GM23248 (cell line): ENCODE data around the gene PIK3C2B. TPM values are rescaled to one million over a fixed set of nuclear protein-coding genes. Genes with fewer than 3 reads are reported as not detected.
A peak's percentile ranks its signal among the peaks of the same experiment; 100 is the strongest.

ENCODE experiments used
- DNase-seq: peaks from one replicate; pipeline ENCODE4 v3.0.0-alpha.2; 2015
- H2AFZ ChIP-seq: fragments of 200-600 bp; sonication (generic); 2 replicates; pipeline ENCODE4 v1.6.1; 2016; ENCODE audit warnings: antibody characterized with exemption
- H3F3A ChIP-seq: fragments of 200-600 bp; sonication (generic); 2 replicates; pipeline ENCODE4 v1.6.1; 2016; ENCODE audit warnings: mild to moderate bottlenecking, antibody characterized with exemption, mixed run types; ENCODE audit not compliant: insufficient read depth
- H3K27ac ChIP-seq: fragments of 200-600 bp; sonication (generic); 2 replicates; pipeline ENCODE4 v1.5.1; 2016; ENCODE audit warnings: mild to moderate bottlenecking
- H3K27me3 ChIP-seq: fragments of 200-600 bp; sonication (generic); replicated peaks from 2 replicates; pipeline ENCODE4 v1.6.1; 2016; ENCODE audit warnings: mild to moderate bottlenecking; ENCODE audit not compliant: insufficient read depth
- H3K36me3 ChIP-seq: fragments of 200-600 bp; sonication (generic); 2 replicates; pipeline ENCODE4 v1.6.1; 2016; ENCODE audit warnings: low read depth, mild to moderate bottlenecking
- H3K4me1 ChIP-seq: fragments of 200-600 bp; sonication (generic); 2 replicates; pipeline ENCODE4 v1.6.1; 2016; ENCODE audit warnings: mild to moderate bottlenecking; ENCODE audit not compliant: insufficient read depth
- H3K4me2 ChIP-seq: fragments of 200-600 bp; sonication (generic); one replicate; pipeline ENCODE4 v1.6.1; 2016; ENCODE audit warnings: mild to moderate bottlenecking; ENCODE audit not compliant: unreplicated experiment
- H3K4me3 ChIP-seq: fragments of 200-600 bp; sonication (generic); 2 replicates; pipeline ENCODE4 v1.5.1; 2016; ENCODE audit warnings: mild to moderate bottlenecking
- H3K79me2 ChIP-seq: fragments of 200-600 bp; sonication (generic); 2 replicates; pipeline ENCODE4 v1.6.1; 2016; ENCODE audit warnings: mild to moderate bottlenecking; ENCODE audit not compliant: insufficient read depth
- H3K9ac ChIP-seq: fragments of 200-600 bp; sonication (generic); 2 replicates; pipeline ENCODE4 v1.6.1; 2016; ENCODE audit warnings: mild to moderate bottlenecking
- H3K9me2 ChIP-seq: fragments of 200-600 bp; sonication (generic); 2 replicates; pipeline ENCODE4 v1.6.1; 2016; ENCODE audit warnings: mixed run types, mild to moderate bottlenecking, moderate library complexity; ENCODE audit not compliant: insufficient read depth
- H3K9me3 ChIP-seq: fragments of 200-600 bp; sonication (generic); one replicate; pipeline ENCODE4 v1.6.1; 2017; ENCODE audit warnings: low read depth
- H4K20me1 ChIP-seq: fragments of 200-600 bp; sonication (generic); 2 replicates; pipeline ENCODE4 v1.6.0; 2016; ENCODE audit not compliant: insufficient read depth
- EZH2 ChIP-seq: fragments of 200-600 bp; sonication (generic); IDR thresholded peaks from 2 replicates; pipeline ENCODE4 v1.6.1; 2018; ENCODE audit warnings: antibody characterized with exemption, mild to moderate bottlenecking; ENCODE audit not compliant: insufficient read depth, poor library complexity, severe bottlenecking
- EZH2phosphoT487 ChIP-seq: fragments of 200-600 bp; sonication (generic); IDR thresholded peaks from 2 replicates; pipeline ENCODE4 v1.6.1; 2018; ENCODE audit warnings: antibody characterized with exemption, moderate library complexity, mild to moderate bottlenecking, low read depth; ENCODE audit not compliant: insufficient read depth
- WGBS, 2 experiments: methylation state at CpG; one replicate each; pipeline ENCODE4 v1.1.6; 2015 to 2017; ENCODE audit warnings: low lambda C conversion rate in 2 of 2, low coverage in 1 of 2; ENCODE audit errors: missing lambda C conversion rate in 2 of 2; 5-methylcytosine and 5-hydroxymethylcytosine counted together
- in situ Hi-C: fragments of 300-500 bp; cut with MboI; formaldehyde crosslinking; loops from 2 replicates; pipeline ENCODE4 v1.15.0; 2020
- polyA plus RNA-seq: library from polyadenylated mRNA; unstranded; fragments of >200 nt; fragmentation: Nextera tagmentation; extraction: Ambion mirVana; gene quantifications from 2 replicates; pipeline ENCODE4 v1.2.1, GENCODE V29; 2016
- total RNA-seq: library from RNA; depleted of rRNA; stranded (reverse); fragments of >200 nt; shearing (Covaris generic); gene quantifications from 2 replicates; pipeline ENCODE4 v1.2.3, GENCODE V29; 2014

Gene PIK3C2B
- total and polyA plus RNA-seq, 2 experiments from 2014 or later, result 0.20 to 0.76 TPM

DNA sequence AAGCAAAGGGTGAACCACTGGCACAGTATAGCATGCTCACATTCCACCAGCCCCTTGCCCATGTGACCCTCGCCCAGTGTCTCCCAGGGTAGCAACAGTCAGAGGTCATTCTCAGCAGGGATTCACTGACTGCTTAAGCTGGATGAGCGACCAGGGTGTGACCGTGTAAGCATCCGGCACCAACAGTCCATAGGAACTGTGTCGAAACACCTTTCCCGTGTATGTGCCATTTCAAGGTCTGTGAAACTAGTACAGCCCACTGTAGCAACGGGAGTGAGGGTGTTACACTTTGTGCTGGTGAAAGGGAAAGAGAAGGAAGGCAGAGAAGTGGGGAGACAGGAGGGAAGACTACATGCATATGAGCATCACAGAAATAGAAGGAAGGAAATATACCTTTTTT is 10.8 kb downstream of the PIK3C2B start:
- 0 out of 2 replicates have a peak, but pooled peaks cover 3% of the 10 kb centered on the region for H3K4me1 ChIP-seq
- no peak overlapping the region for H3K27ac ChIP-seq
- no peak overlapping the region for H3K4me2 ChIP-seq
- no peak overlapping the region for H2AFZ ChIP-seq
- H3K79me2 ChIP-seq, result no peaks in the 10 kb centered on the region
- H4K20me1 ChIP-seq, result no peaks in the 10 kb centered on the region
- peaks cover 7% of the 10 kb centered on the region; the same call in 1 of the 2 replicates for H3K27me3 ChIP-seq
- H3K9me2 ChIP-seq, result no peaks in the 10 kb centered on the region
- H3F3A ChIP-seq, result no peaks in the 10 kb centered on the region
- no peaks in the 10 kb centered on the region for H3K36me3 ChIP-seq
- in situ Hi-C loops, result no loop called here
- DNase-seq, result no peak
- WGBS, 2 experiments, result 55 to 65% methylated on average over 7 of the region's 7 CpGs
- TF ChIP-seq EZH2phosphoT487, result no peak
- no peak overlapping the region for H3K9ac ChIP-seq
- H3K4me3 ChIP-seq, result no peak overlapping the region
- no peaks in the 10 kb centered on the region for H3K9me3 ChIP-seq

DNA sequence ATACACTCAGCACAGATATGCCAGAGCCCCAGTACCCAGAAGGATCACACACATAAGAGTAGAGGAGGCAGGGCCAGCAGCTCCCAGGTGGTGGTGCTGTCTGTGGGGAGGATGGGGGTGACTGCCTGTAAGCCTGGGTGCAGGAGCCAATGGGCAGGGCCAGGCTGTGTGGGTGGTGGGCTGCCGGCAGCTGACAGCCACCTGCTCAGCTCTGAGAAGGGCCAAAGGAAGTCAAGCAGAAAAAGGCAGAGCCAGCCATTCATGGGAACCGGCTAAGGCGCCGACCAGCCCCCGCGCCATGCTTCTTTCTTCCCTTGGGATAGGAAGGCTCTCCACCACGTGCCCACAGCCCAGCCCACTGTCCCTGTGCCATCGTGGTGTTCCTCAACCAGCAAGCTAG is 14.1 kb downstream of the PIK3C2B start:
- H3K9ac ChIP-seq, result no peak overlapping the region
- no peaks in the 10 kb centered on the region for H3F3A ChIP-seq
- H3K36me3 ChIP-seq, result no peaks in the 10 kb centered on the region
- H2AFZ ChIP-seq, result no peak overlapping the region
- H3K79me2 ChIP-seq, result no peaks in the 10 kb centered on the region
- no peaks in the 10 kb centered on the region for H3K9me3 ChIP-seq
- H3K4me3 ChIP-seq, result no peak overlapping the region
- TF ChIP-seq EZH2phosphoT487 (no peak), EZH2 (no peak)
- H3K27ac ChIP-seq, result no peak overlapping the region
- in situ Hi-C loops, result no loop called here
- H3K27me3 ChIP-seq, result no peaks in the 10 kb centered on the region
- H4K20me1 ChIP-seq, result no peaks in the 10 kb centered on the region
- WGBS, 2 experiments, result 71 to 72% methylated on average over 8 of the region's 8 CpGs
- no peaks in the 10 kb centered on the region for H3K9me2 ChIP-seq
- 0 out of 2 replicates have a peak, but pooled peaks cover 3% of the 10 kb centered on the region for H3K4me1 ChIP-seq
- no peak for DNase-seq
- H3K4me2 ChIP-seq, result no peak overlapping the region

DNA sequence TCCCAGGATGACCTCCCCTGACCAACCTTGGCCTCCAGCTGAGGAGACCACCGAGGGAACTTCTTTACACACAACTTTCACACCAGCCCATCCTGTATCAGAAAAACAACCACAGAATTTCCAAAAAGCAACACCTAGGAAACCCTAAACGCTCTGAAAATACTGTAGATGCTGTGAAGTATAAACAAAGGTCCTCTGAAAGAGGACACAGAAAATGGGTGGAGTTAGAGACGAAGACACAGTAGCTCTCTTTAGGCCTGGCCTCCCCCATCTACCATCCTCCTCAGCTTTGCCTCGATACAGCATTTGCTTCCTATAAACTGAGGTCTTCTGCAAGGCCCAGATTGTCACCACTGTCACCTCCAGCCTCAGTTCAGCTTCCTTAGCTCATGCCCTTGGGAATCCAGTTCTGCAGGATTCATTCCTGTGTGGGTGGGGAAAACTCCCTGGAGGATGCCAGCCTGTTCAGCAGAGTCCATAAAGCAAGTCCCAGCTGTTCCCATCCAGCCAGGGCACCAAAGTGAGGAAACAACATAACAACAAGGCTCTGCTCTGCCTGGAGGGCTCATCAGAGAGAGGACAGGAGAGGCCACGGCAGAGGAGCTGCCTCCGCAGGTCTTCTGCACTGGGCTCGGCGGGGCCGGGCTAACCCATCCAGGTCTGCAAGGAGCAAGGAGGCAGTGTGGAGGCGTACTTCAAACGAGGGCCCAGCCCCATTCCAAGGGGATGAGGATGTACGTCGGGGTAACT is 15.0 kb downstream of the PIK3C2B start:
- Histone ChIP-seq H3K4me1 (0 out of 2 replicates have a peak, but pooled peaks cover 3% of the 10 kb centered on the region), H3K9me3 (no peaks in the 10 kb centered on the region), H3K9me2 (no peaks in the 10 kb centered on the region), H3K27ac (no peak overlapping the region), H3K4me3 (no peak overlapping the region), H3K9ac (no peak overlapping the region), H3F3A (no peaks in the 10 kb centered on the region), H3K4me2 (no peak overlapping the region), H2AFZ (no peak overlapping the region), H4K20me1 (no peaks in the 10 kb centered on the region), H3K79me2 (no peaks in the 10 kb centered on the region), H3K27me3 (0 out of 2 replicates have a peak, but pooled peaks cover 5% of the 10 kb centered on the region), H3K36me3 (no peaks in the 10 kb centered on the region)
- TF ChIP-seq EZH2 (no peak), EZH2phosphoT487 (no peak)
- DNase-seq, result peak; percentile 24
- in situ Hi-C loops, result no loop called here
- WGBS, 2 experiments, result 70 to 72% methylated on average over 13 of the region's 13 CpGs

DNA sequence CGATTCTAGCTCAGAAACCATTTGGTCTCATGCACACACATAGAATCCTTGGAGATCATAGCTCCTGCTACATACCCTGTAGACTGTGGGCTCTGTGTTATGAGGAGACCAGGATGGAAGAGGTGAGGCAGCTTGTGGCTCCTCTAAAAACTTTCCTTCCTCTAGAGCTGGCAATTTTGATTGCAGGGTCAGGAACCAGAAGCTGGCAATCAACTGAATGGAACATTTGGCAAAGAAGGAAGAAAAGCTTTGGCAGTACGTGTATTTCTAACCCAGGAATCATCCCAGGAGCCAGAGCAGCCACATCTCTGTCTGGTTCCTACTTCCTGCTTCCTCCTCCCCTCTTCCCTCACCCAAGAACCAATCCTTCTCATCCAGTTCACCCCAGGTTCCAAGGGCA is 15.7 kb downstream of the PIK3C2B start:
- Histone ChIP-seq H2AFZ (no peak overlapping the region), H3K9me3 (no peaks in the 10 kb centered on the region), H3K9ac (no peak overlapping the region), H3K36me3 (no peaks in the 10 kb centered on the region), H3F3A (no peaks in the 10 kb centered on the region), H3K4me3 (no peak overlapping the region), H3K4me2 (no peak overlapping the region), H4K20me1 (no peaks in the 10 kb centered on the region), H3K27ac (no peak overlapping the region), H3K4me1 (0 out of 2 replicates have a peak, but pooled peaks cover 3% of the 10 kb centered on the region), H3K9me2 (no peaks in the 10 kb centered on the region), H3K79me2 (no peaks in the 10 kb centered on the region), H3K27me3 (0 out of 2 replicates have a peak, but pooled peaks cover 6% of the 10 kb centered on the region)
- no peak for TF ChIP-seq EZH2phosphoT487
- TF ChIP-seq EZH2, result no peak
- WGBS, 2 experiments, result 61 to 62% methylated on average over 2 of the region's 2 CpGs
- no peak for DNase-seq
- in situ Hi-C loops, result no loop called here
